HG02840 (cell line): ENCODE measurements around the gene NOP53.
A peak's percentile ranks its signal among the peaks of the same experiment; 100 is the strongest.
"Not testable (repeated sequence)": the region's sequence is repeated elsewhere in the genome, so short reads cannot be mapped to it uniquely, and the experiment has no call there.

Experiments used
- ATAC-seq: cut with Tn5 transposase; IDR thresholded peaks from one replicate; pipeline ENCODE4 v1.9.1; 2021; ENCODE audit warnings: mild to moderate bottlenecking, moderate library complexity, moderate number of reproducible peaks; ENCODE audit not compliant: unreplicated experiment, low FRiP score

NOP53 gene

GRCh38 chr19:47745010-47745901 lies at the start of gene NOP53:
TSS of gene NOP53 (plus strand) at chr19:47745546. CDS start at chr19:47745560, 14 bp downstream.
- ATAC-seq = peak; percentile 78

GRCh38 chr19:47696635-47697034 lies 48.7 kb upstream of the NOP53 start:
- no peak for ATAC-seq

GRCh38 chr19:47697863-47698609 lies 47.3 kb upstream of the NOP53 start:
- ATAC-seq = no peak

GRCh38 chr19:47698631-47699359 lies 46.6 kb upstream of the NOP53 start:
- ATAC-seq = no peak

- no peak for ATAC-seq
These were observed 45.9 kb upstream of the NOP53 start for GRCh38 chr19:47699360-47699917.

GRCh38 chr19:47700934-47701716 lies 44.2 kb upstream of the NOP53 start:
- no peak for ATAC-seq

GRCh38 chr19:47701717-47702552 lies 43.4 kb upstream of the NOP53 start:
- ATAC-seq = no peak

GRCh38 chr19:47702671-47703070 lies 42.7 kb upstream of the NOP53 start:
- no peak for ATAC-seq

GRCh38 chr19:47703301-47703700 lies 42.0 kb upstream of the NOP53 start:
- ATAC-seq = no peak

- ATAC-seq = no peak
These were observed 41.3 kb upstream of the NOP53 start for GRCh38 chr19:47704024-47704423.

- ATAC-seq = no peak
These were observed 40.7 kb upstream of the NOP53 start for GRCh38 chr19:47704656-47705055.

GRCh38 chr19:47707135-47707925 lies 38.0 kb upstream of the NOP53 start:
- ATAC-seq = no peak

- no peak for ATAC-seq
These were observed 33.6 kb upstream of the NOP53 start for GRCh38 chr19:47711652-47712242.

- no peak for ATAC-seq
These were observed 32.0 kb upstream of the NOP53 start, which contains the start of gene EHD2 for GRCh38 chr19:47713046-47714021. TSS of gene EHD2 (plus strand) at chr19:47713422. CDS start at chr19:47716613, 3,191 bp downstream.

- ATAC-seq = no peak
These were observed 31.0 kb upstream of the NOP53 start for GRCh38 chr19:47714339-47714738.

- not testable (repeated sequence) for ATAC-seq
These were observed 30.5 kb upstream of the NOP53 start for GRCh38 chr19:47714855-47715254.
